SK-N-SH treated with all-trans-retinoic acid at 6 μM for 48 hours (cell line): Measurements from ENCODE around the gene RNF144B.

Experiments used
- ATAC-seq: fragments of 200-7000 bp; cut with Tn5 transposase; 3 replicates; pipeline ENCODE4 v1.9.1; 2020; ENCODE audit warnings: mild to moderate bottlenecking, moderate library complexity
- ARNTL ChIP-seq: fragments of 450-650 bp; formaldehyde crosslinking; IDR thresholded peaks from 2 replicates; pipeline ENCODE4 v1.5.0; 2020; ENCODE audit warnings: low read depth, mild to moderate bottlenecking, moderate library complexity, borderline replicate concordance
- BACH2 ChIP-seq: fragments of 250-450 bp; sonication (Bioruptor Pico); IDR thresholded peaks from 2 replicates; pipeline ENCODE4 v1.9.0; 2021; ENCODE audit warnings: mild to moderate bottlenecking, borderline replicate concordance
- CSDC2 ChIP-seq: fragments of 250-450 bp; sonication (Bioruptor Pico); IDR thresholded peaks from 2 replicates; pipeline ENCODE4 v1.5.0; 2020; ENCODE audit warnings: mild to moderate bottlenecking, moderate library complexity
- ESRRG ChIP-seq: fragments of 250-450 bp; sonication (Bioruptor Pico); IDR thresholded peaks from 2 replicates; pipeline ENCODE4 v1.6.1; 2021; ENCODE audit warnings: mild to moderate bottlenecking
- ISL1 ChIP-seq: fragments of 250-450 bp; sonication (Bioruptor Pico); IDR thresholded peaks from 2 replicates; pipeline ENCODE4 v2.1.2; 2022; ENCODE audit warnings: mild to moderate bottlenecking, moderate library complexity
- OSR1 ChIP-seq: fragments of 250-450 bp; sonication (Bioruptor Pico); IDR thresholded peaks from 2 replicates; pipeline ENCODE4 v1.8.0; 2022; ENCODE audit warnings: moderate library complexity, mild to moderate bottlenecking, inconsistent platforms
- POU6F1 ChIP-seq: fragments of 250-450 bp; sonication (Bioruptor Pico); IDR thresholded peaks from 2 replicates; pipeline ENCODE4 v1.8.0; 2021; ENCODE audit warnings: low read depth, mild to moderate bottlenecking, moderate library complexity, borderline replicate concordance
- PPARA ChIP-seq: fragments of 250-450 bp; sonication (Bioruptor Pico); IDR thresholded peaks from 2 replicates; pipeline ENCODE4 v1.5.0; 2020; ENCODE audit warnings: mild to moderate bottlenecking, borderline replicate concordance
- RARB ChIP-seq: fragments of 250-450 bp; sonication (Bioruptor Pico); IDR thresholded peaks from 2 replicates; pipeline ENCODE4 v1.8.0; 2021; ENCODE audit warnings: mild to moderate bottlenecking, moderate library complexity
- SNAI2 ChIP-seq: fragments of 250-450 bp; sonication (Bioruptor Pico); IDR thresholded peaks from 2 replicates; pipeline ENCODE4 v1.5.0; 2020; ENCODE audit warnings: mild to moderate bottlenecking, moderate library complexity
- TOX ChIP-seq: fragments of 250-450 bp; sonication (Bioruptor Pico); IDR thresholded peaks from 2 replicates; pipeline ENCODE4 v1.8.0; 2021; ENCODE audit warnings: mild to moderate bottlenecking, moderate library complexity, borderline replicate concordance
- TSHZ2 ChIP-seq: fragments of 250-450 bp; sonication (Bioruptor Pico); IDR thresholded peaks from 2 replicates; pipeline ENCODE4 v1.5.0; 2020; ENCODE audit warnings: mild to moderate bottlenecking, moderate library complexity
- ZC3H10 ChIP-seq: fragments of 250-450 bp; sonication (Bioruptor Pico); IDR thresholded peaks from 2 replicates; pipeline ENCODE4 v1.5.1; 2021; ENCODE audit warnings: mild to moderate bottlenecking, moderate library complexity
- ZFP30 ChIP-seq: fragments of 450-650 bp; formaldehyde crosslinking; IDR thresholded peaks from 2 replicates; pipeline ENCODE4 v1.5.0; 2022; ENCODE audit warnings: mild to moderate bottlenecking, moderate library complexity
- ZNF565 ChIP-seq: fragments of 450-650 bp; formaldehyde crosslinking; conservative IDR thresholded peaks from 2 replicates; pipeline ENCODE4 v1.5.0; 2020; ENCODE audit warnings: low read depth, mild to moderate bottlenecking, moderate library complexity
- ZNF70 ChIP-seq: fragments of 450-650 bp; formaldehyde crosslinking; IDR thresholded peaks from 2 replicates; pipeline ENCODE4 v1.5.0; 2020; ENCODE audit warnings: mild to moderate bottlenecking, moderate library complexity
- ZNF8 ChIP-seq: fragments of 450-650 bp; formaldehyde crosslinking; IDR thresholded peaks from 2 replicates; pipeline ENCODE4 v1.5.0; 2020; ENCODE audit warnings: mild to moderate bottlenecking, moderate library complexity
- TF ChIP-seq, protein P1 (sequence below): fragments of 250-450 bp; sonication (Bioruptor Pico); IDR thresholded peaks from 2 replicates; pipeline ENCODE4 v1.5.1; 2021; ENCODE audit warnings: mild to moderate bottlenecking, moderate library complexity
- TF ChIP-seq, protein P2 (sequence below): fragments of 250-450 bp; sonication (Bioruptor Pico); IDR thresholded peaks from 2 replicates; pipeline ENCODE4 v1.5.1; 2020; ENCODE audit warnings: low read depth, mild to moderate bottlenecking, moderate library complexity

RNF144B gene

GRCh38 chr6:18410412-18410811, 23.3 kb downstream of the RNF144B start:
- ATAC-seq, result no peak
- no peak for TF ChIP-seq BACH2
- TF ChIP-seq ZFP30 (CRISPR knock-in tag), result no peak
- no peak for TF ChIP-seq OSR1 (CRISPR knock-in tag)
- TF ChIP-seq TOX, result no peak
- TF ChIP-seq, all 23 proteins: peak for 0

GRCh38 chr6:18412068-18412467, 24.9 kb downstream of the RNF144B start:
- TF ChIP-seq SNAI2 (CRISPR knock-in tag), result no peak
- TF ChIP-seq BACH2, result no peak
- TF ChIP-seq ZNF70 (CRISPR knock-in tag), result no peak
- no peak for TF ChIP-seq ZNF565 (CRISPR knock-in tag)
- no peak for TF ChIP-seq CSDC2 (CRISPR knock-in tag)
- TF ChIP-seq, protein P1, sequence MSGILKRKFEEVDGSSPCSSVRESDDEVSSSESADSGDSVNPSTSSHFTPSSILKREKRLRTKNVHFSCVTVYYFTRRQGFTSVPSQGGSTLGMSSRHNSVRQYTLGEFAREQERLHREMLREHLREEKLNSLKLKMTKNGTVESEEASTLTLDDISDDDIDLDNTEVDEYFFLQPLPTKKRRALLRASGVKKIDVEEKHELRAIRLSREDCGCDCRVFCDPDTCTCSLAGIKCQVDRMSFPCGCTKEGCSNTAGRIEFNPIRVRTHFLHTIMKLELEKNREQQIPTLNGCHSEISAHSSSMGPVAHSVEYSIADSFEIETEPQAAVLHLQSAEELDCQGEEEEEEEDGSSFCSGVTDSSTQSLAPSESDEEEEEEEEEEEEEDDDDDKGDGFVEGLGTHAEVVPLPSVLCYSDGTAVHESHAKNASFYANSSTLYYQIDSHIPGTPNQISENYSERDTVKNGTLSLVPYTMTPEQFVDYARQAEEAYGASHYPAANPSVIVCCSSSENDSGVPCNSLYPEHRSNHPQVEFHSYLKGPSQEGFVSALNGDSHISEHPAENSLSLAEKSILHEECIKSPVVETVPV (CRISPR knock-in tag), result no peak
- no peak for TF ChIP-seq ZNF8 (CRISPR knock-in tag)
- TF ChIP-seq ESRRG (CRISPR knock-in tag), result no peak
- ATAC-seq, result no peak

- ATAC-seq, result no peak
- TF ChIP-seq ZC3H10 (CRISPR knock-in tag) (no peak), SNAI2 (CRISPR knock-in tag) (no peak), TSHZ2 (CRISPR knock-in tag) (no peak), ZNF8 (CRISPR knock-in tag) (no peak), ESRRG (CRISPR knock-in tag) (no peak), PPARA (CRISPR knock-in tag) (no peak), BACH2 (no peak), TOX (no peak), ARNTL (no peak), ISL1 (CRISPR knock-in tag) (no peak), ZNF565 (CRISPR knock-in tag) (no peak), ZFP30 (CRISPR knock-in tag) (no peak)
- TF ChIP-seq, protein P2, sequence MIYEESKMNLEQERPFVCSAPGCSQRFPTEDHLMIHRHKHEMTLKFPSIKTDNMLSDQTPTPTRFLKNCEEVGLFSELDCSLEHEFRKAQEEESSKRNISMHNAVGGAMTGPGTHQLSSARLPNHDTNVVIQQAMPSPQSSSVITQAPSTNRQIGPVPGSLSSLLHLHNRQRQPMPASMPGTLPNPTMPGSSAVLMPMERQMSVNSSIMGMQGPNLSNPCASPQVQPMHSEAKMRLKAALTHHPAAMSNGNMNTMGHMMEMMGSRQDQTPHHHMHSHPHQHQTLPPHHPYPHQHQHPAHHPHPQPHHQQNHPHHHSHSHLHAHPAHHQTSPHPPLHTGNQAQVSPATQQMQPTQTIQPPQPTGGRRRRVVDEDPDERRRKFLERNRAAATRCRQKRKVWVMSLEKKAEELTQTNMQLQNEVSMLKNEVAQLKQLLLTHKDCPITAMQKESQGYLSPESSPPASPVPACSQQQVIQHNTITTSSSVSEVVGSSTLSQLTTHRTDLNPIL (CRISPR knock-in tag), result no peak
- TF ChIP-seq, protein P1 (CRISPR knock-in tag), result no peak
Observed at GRCh38 chr6:18412644-18413043, 25.5 kb downstream of the RNF144B start.

- no peak for ATAC-seq
- no peak for TF ChIP-seq TSHZ2 (CRISPR knock-in tag)
- TF ChIP-seq ZNF565 (CRISPR knock-in tag), result no peak
- TF ChIP-seq POU6F1 (CRISPR knock-in tag), result no peak
- TF ChIP-seq RARB (CRISPR knock-in tag), result no peak
- TF ChIP-seq, protein P1 (CRISPR knock-in tag), result no peak
- TF ChIP-seq ZNF70 (CRISPR knock-in tag), result no peak
- no peak for TF ChIP-seq ZC3H10 (CRISPR knock-in tag)
- TF ChIP-seq ZNF8 (CRISPR knock-in tag), result no peak
- no peak for TF ChIP-seq ISL1 (CRISPR knock-in tag)
- TF ChIP-seq BACH2, result no peak
- TF ChIP-seq SNAI2 (CRISPR knock-in tag), result no peak
- no peak for TF ChIP-seq TOX
Observed at GRCh38 chr6:18413381-18413780, 26.2 kb downstream of the RNF144B start.
